ENCODE measurements around the gene RNF150. TPM values are rescaled to one million over a fixed set of nuclear protein-coding genes. Genes with fewer than 3 reads are reported as not detected.

Gene RNF150
- total RNA-seq, 4 donors from 2014 or later: 13.1 to 24.3 (median 15.7) TPM

- H3K4me1 ChIP-seq: peaks cover 0 to 13% (median 0%) of the 10 kb centered on the region in 4 donors
- H3K9me3 ChIP-seq: no peaks in the 10 kb centered on the region
- DNase-seq (ENCODE audit: low spot score in 2 of 2): no peak
- no peak overlapping the region for H3K4me3 ChIP-seq
- 91 to 92% methylated on average over 4 of the region's 4 CpGs for WGBS, 2 donors
- TF ChIP-seq EP300 (IDR thresholded peaks at IDR 0.05): no peak
- TF ChIP-seq CTCF (IDR thresholded peaks at IDR 0.05): no peak
- no peak for TF ChIP-seq POLR2A (IDR thresholded peaks at IDR 0.05)
- H3K27me3 ChIP-seq: no peaks in the 10 kb centered on the region
- no peak overlapping the region for H3K27ac ChIP-seq
- H3K36me3 ChIP-seq: no peaks in the 10 kb centered on the region
Measured at GRCh38 chr4:141019768-141020167, 113.5 kb downstream of the RNF150 start.

- H3K4me1 ChIP-seq: peaks cover 0 to 8% (median 2%) of the 10 kb centered on the region in 4 donors
- no peak overlapping the region for H3K4me3 ChIP-seq
- H3K27me3 ChIP-seq: no peaks in the 10 kb centered on the region
- 81 to 86% methylated on average over 8 of the region's 8 CpGs for WGBS, 2 donors
- H3K27ac ChIP-seq: no peak overlapping the region
- DNase-seq (ENCODE audit: low spot score in 2 of 2): no peak
- TF ChIP-seq CTCF (IDR thresholded peaks at IDR 0.05): no peak
- H3K36me3 ChIP-seq: no peaks in the 10 kb centered on the region
- no peaks in the 10 kb centered on the region for H3K9me3 ChIP-seq
Measured at GRCh38 chr4:141016117-141016798, 117.0 kb downstream of the RNF150 start.

GRCh38 chr4:141013899-141014298 lies 119.4 kb downstream of the RNF150 start:
- TF ChIP-seq CTCF (IDR thresholded peaks at IDR 0.05) (no peak), POLR2A (IDR thresholded peaks at IDR 0.05) (no peak), EP300 (IDR thresholded peaks at IDR 0.05) (no peak)
- Histone ChIP-seq H3K27me3 (no peaks in the 10 kb centered on the region), H3K36me3 (no peaks in the 10 kb centered on the region), H3K4me1 (peaks cover 0 to 8% (median 0%) of the 10 kb centered on the region in 4 donors), H3K4me3 (no peak overlapping the region), H3K9me3 (no peaks in the 10 kb centered on the region), H3K27ac (no peak overlapping the region)
- 64 to 80% methylated on average over 3 of the region's 3 CpGs for WGBS, 2 donors
- no peak for DNase-seq (ENCODE audit: low spot score in 2 of 2)

GRCh38 chr4:141011901-141012315 lies 121.4 kb downstream of the RNF150 start:
- H3K4me3 ChIP-seq: no peak overlapping the region
- no peak for DNase-seq (ENCODE audit: low spot score in 2 of 2)
- peak overlapping the region in 1 of 4 donors; percentile 25 for H3K27ac ChIP-seq
- no peaks in the 10 kb centered on the region for H3K27me3 ChIP-seq
- TF ChIP-seq EP300 (IDR thresholded peaks at IDR 0.05) (no peak), CTCF (IDR thresholded peaks at IDR 0.05) (no peak), POLR2A (IDR thresholded peaks at IDR 0.05) (no peak)
- WGBS, 2 donors: 49 to 56% methylated on average over 3 of the region's 3 CpGs
- no peaks in the 10 kb centered on the region for H3K36me3 ChIP-seq
- H3K9me3 ChIP-seq: no peaks in the 10 kb centered on the region
- H3K4me1 ChIP-seq: peaks cover 0 to 8% (median 0%) of the 10 kb centered on the region in 4 donors

- Histone ChIP-seq H3K4me1 (peaks cover 0 to 8% (median 0%) of the 10 kb centered on the region in 4 donors), H3K4me3 (no peak overlapping the region), H3K27me3 (no peaks in the 10 kb centered on the region), H3K9me3 (no peaks in the 10 kb centered on the region), H3K27ac (no peak overlapping the region), H3K36me3 (no peaks in the 10 kb centered on the region)
- no peak for DNase-seq (ENCODE audit: low spot score in 2 of 2)
- TF ChIP-seq CTCF (IDR thresholded peaks at IDR 0.05) (no peak), EP300 (IDR thresholded peaks at IDR 0.05) (no peak), POLR2A (IDR thresholded peaks at IDR 0.05) (no peak)
Measured at GRCh38 chr4:141009931-141010330, 123.3 kb downstream of the RNF150 start.

Measured in tibial nerve (tissue), 4 donors.